HAP-1 (cell line): Measurements from ENCODE around the gene WDFY2.
A peak's percentile ranks its signal among the peaks of the same experiment; 100 is the strongest.

Source experiments
- DNase-seq, 2 experiments: peaks; one replicate each; pipeline ENCODE4 v3.0.0-alpha.2; 2016 to 2020; ENCODE audit warnings: low spot score in 2 of 2
- H3K27me3 ChIP-seq: fragments of 250-450 bp; sonication (Bioruptor Pico); 2 replicates; pipeline ENCODE4 v1.5.1; 2020; ENCODE audit warnings: low read depth, mild to moderate bottlenecking, moderate library complexity
- H3K36me3 ChIP-seq: fragments of 250-450 bp; sonication (Bioruptor Pico); replicated peaks from 2 replicates; pipeline ENCODE4 v1.5.1; 2020; ENCODE audit warnings: mild to moderate bottlenecking
- H3K4me1 ChIP-seq: fragments of 250-450 bp; sonication (Bioruptor Pico); 2 replicates; pipeline ENCODE4 v1.5.1; 2020; ENCODE audit warnings: mild to moderate bottlenecking
- H3K4me3 ChIP-seq: fragments of 250-450 bp; sonication (Bioruptor Pico); 2 replicates; pipeline ENCODE4 v1.5.1; 2020; ENCODE audit warnings: mild to moderate bottlenecking, moderate library complexity
- H3K9me3 ChIP-seq: fragments of 250-450 bp; sonication (Bioruptor Pico); 2 replicates; pipeline ENCODE4 v1.5.1; 2020; ENCODE audit warnings: mild to moderate bottlenecking, moderate library complexity
- in situ Hi-C: fragments of 300-500 bp; cut with MboI; formaldehyde crosslinking; loops from 3 replicates; pipeline ENCODE4 v1.14.3; 2020; ENCODE audit warnings: low sequenced_read_pairs, inconsistent platforms, mixed read lengths

Gene WDFY2

GRCh38 chr13:51786425-51787265, 202.4 kb downstream of the WDFY2 start:
- no peaks in the 10 kb centered on the region for H3K36me3 ChIP-seq
- in situ Hi-C loops, result no loop called here
- no peak overlapping the region for H3K4me3 ChIP-seq
- no peaks in the 10 kb centered on the region for H3K9me3 ChIP-seq
- no peak for DNase-seq
- no peaks in the 10 kb centered on the region for H3K27me3 ChIP-seq
- H3K4me1 ChIP-seq, result peaks cover 11% of the 10 kb centered on the region

- in situ Hi-C loops, result loop anchor here (10.0 kb wide), 1 partner anchor 679 kb away; the partner anchor contains the start of gene C13orf42
- Histone ChIP-seq H3K4me1 (no peaks in the 10 kb centered on the region), H3K9me3 (no peaks in the 10 kb centered on the region), H3K36me3 (no peaks in the 10 kb centered on the region), H3K4me3 (no peak overlapping the region), H3K27me3 (no peaks in the 10 kb centered on the region; the same call in 1 of the 2 replicates)
- DNase-seq, result no peak
Observed at GRCh38 chr13:51793570-51794271, 209.5 kb downstream of the WDFY2 start.

- H3K4me1 ChIP-seq, result no peaks in the 10 kb centered on the region
- H3K27me3 ChIP-seq, result no peaks in the 10 kb centered on the region; the same call in 1 of the 2 replicates
- in situ Hi-C loops, result loop anchor here (10.0 kb wide), 1 partner anchor 680 kb away; the partner anchor contains the start of gene C13orf42
- no peak overlapping the region for H3K4me3 ChIP-seq
- no peaks in the 10 kb centered on the region for H3K9me3 ChIP-seq
- no peak for DNase-seq
- H3K36me3 ChIP-seq, result no peaks in the 10 kb centered on the region
Observed at GRCh38 chr13:51794964-51795363, 210.7 kb downstream of the WDFY2 start.

GRCh38 chr13:51795419-51795818, 211.2 kb downstream of the WDFY2 start:
- Histone ChIP-seq H3K27me3 (no peaks in the 10 kb centered on the region; the same call in 1 of the 2 replicates), H3K4me3 (no peak overlapping the region), H3K4me1 (no peaks in the 10 kb centered on the region), H3K36me3 (no peaks in the 10 kb centered on the region), H3K9me3 (no peaks in the 10 kb centered on the region)
- DNase-seq, result no peak
- in situ Hi-C loops, result loop anchor here (10.0 kb wide), 1 partner anchor 681 kb away; the partner anchor contains the start of gene C13orf42

GRCh38 chr13:51796546-51796945, 212.3 kb downstream of the WDFY2 start:
- peaks cover 4% of the 10 kb centered on the region for H3K4me1 ChIP-seq
- in situ Hi-C loops, result loop anchor here (10.0 kb wide), 1 partner anchor 682 kb away; the partner anchor contains the start of gene C13orf42
- DNase-seq, result no peak

GRCh38 chr13:51797664-51798488, 213.6 kb downstream of the WDFY2 start:
- H3K4me1 ChIP-seq, result peaks cover 15% of the 10 kb centered on the region
- no peaks in the 10 kb centered on the region for H3K36me3 ChIP-seq
- H3K4me3 ChIP-seq, result no peak overlapping the region
- peak; percentile 40 to 56 for DNase-seq
- H3K9me3 ChIP-seq, result no peaks in the 10 kb centered on the region
- no peaks in the 10 kb centered on the region; the same call in 1 of the 2 replicates for H3K27me3 ChIP-seq
- in situ Hi-C loops, result loop anchor here (10.0 kb wide), 1 partner anchor 683 kb away; the partner anchor contains the start of gene C13orf42

More at GRCh38 chr13:51796546-51796945, 212.3 kb downstream of the WDFY2 start:
- Histone ChIP-seq H3K4me3 (no peak overlapping the region), H3K27me3 (no peaks in the 10 kb centered on the region; the same call in 1 of the 2 replicates), H3K36me3 (no peaks in the 10 kb centered on the region), H3K9me3 (no peaks in the 10 kb centered on the region)

GRCh38 chr13:51799261-51799660, 215.0 kb downstream of the WDFY2 start:
- in situ Hi-C loops, result loop anchor here (10.0 kb wide), 1 partner anchor 684 kb away; the partner anchor contains the start of gene C13orf42
- H3K4me1 ChIP-seq, result peaks cover 23% of the 10 kb centered on the region
- no peaks in the 10 kb centered on the region; the same call in 1 of the 2 replicates for H3K27me3 ChIP-seq

GRCh38 chr13:51800486-51800885, 216.2 kb downstream of the WDFY2 start:
- H3K4me3 ChIP-seq, result no peak overlapping the region
- H3K4me1 ChIP-seq, result peaks cover 32% of the 10 kb centered on the region
- no peaks in the 10 kb centered on the region for H3K36me3 ChIP-seq
- in situ Hi-C loops, result no loop called here
- no peaks in the 10 kb centered on the region; the same call in 1 of the 2 replicates for H3K27me3 ChIP-seq
- DNase-seq, result no peak
- H3K9me3 ChIP-seq, result no peaks in the 10 kb centered on the region

More at GRCh38 chr13:51799261-51799660, 215.0 kb downstream of the WDFY2 start:
- Histone ChIP-seq H3K36me3 (no peaks in the 10 kb centered on the region), H3K9me3 (no peaks in the 10 kb centered on the region), H3K4me3 (no peak overlapping the region)
- DNase-seq, result no peak

- H3K9me3 ChIP-seq, result no peaks in the 10 kb centered on the region
- DNase-seq, result peak; percentile 62 to 77
- H3K4me1 ChIP-seq, result peaks cover 32% of the 10 kb centered on the region
- H3K36me3 ChIP-seq, result no peaks in the 10 kb centered on the region
- in situ Hi-C loops, result no loop called here
- H3K4me3 ChIP-seq, result no peak overlapping the region
- H3K27me3 ChIP-seq, result no peaks in the 10 kb centered on the region; the same call in 1 of the 2 replicates
Observed at GRCh38 chr13:51801631-51802099, 217.4 kb downstream of the WDFY2 start.

- Histone ChIP-seq H3K9me3 (no peaks in the 10 kb centered on the region), H3K36me3 (no peaks in the 10 kb centered on the region), H3K27me3 (no peaks in the 10 kb centered on the region; the same call in 1 of the 2 replicates), H3K4me1 (peaks cover 32% of the 10 kb centered on the region), H3K4me3 (peak overlapping the region; percentile 52; the same call in 1 of the 2 replicates)
- DNase-seq, result peak in 1 of 2 experiments; percentile 29
- in situ Hi-C loops, result no loop called here
Observed at GRCh38 chr13:51802631-51803418, 218.6 kb downstream of the WDFY2 start.

GRCh38 chr13:51803422-51804294, 219.4 kb downstream of the WDFY2 start, which contains the start of gene DHRS12:
TSS of gene DHRS12 (minus strand) at chr13:51804163. CDS start at chr13:51799659, 4,504 bp downstream.
- H3K4me3 ChIP-seq, result peak within 1 kb of the TSS; percentile 52
- in situ Hi-C loops, result no loop called here
- H3K27me3 ChIP-seq, result no peaks in the 10 kb centered on the region

More at GRCh38 chr13:51803422-51804294, 219.4 kb downstream of the WDFY2 start, which contains the start of gene DHRS12:
- DNase-seq, result peak; percentile 56 to 87
- Histone ChIP-seq H3K9me3 (no peaks in the 10 kb centered on the region), H3K4me1 (peaks cover 32% of the 10 kb centered on the region), H3K36me3 (no peaks in the 10 kb centered on the region)
